GM12878 (cell line): ENCODE measurements around the gene ADRA2C. TPM values are rescaled to one million over a fixed set of nuclear protein-coding genes. Genes with fewer than 3 reads are reported as not detected.

Experiments
- ATAC-seq: fragments of 200-7000 bp; cut with Tn5 transposase; 3 replicates; pipeline ENCODE4 v1.9.1; 2020; ENCODE audit warnings: mild to moderate bottlenecking, moderate library complexity
- BruUV-seq: library from RNA; stranded (reverse); fragments of 400-500 nt; replicated peaks from 2 replicates; lab custom pipeline; 2021; lab: Mats Ljungman, UMichigan
- CTCF ChIA-PET: fragments of 300-600 bp; sonication (Branson Sonifier 250); formaldehyde crosslinking; extraction: SDS; loops from one replicate; lab custom pipeline; 2021; ENCODE audit warnings: inconsistent platforms; lab: Yijun Ruan, JAX
- POLR2A ChIA-PET: fragments of 350-600 bp; formaldehyde crosslinking; extraction: SDS; loops from one replicate; lab custom pipeline; 2021; ENCODE audit warnings: inconsistent platforms; lab: Charles Lee
- RAD21 ChIA-PET: fragments of 300-600 bp; sonication (Branson Sonifier 250); formaldehyde crosslinking; loops from one replicate; lab custom pipeline; 2023; ENCODE audit warnings: antibody characterized with exemption; ENCODE audit not compliant: unreplicated experiment; lab: Charles Lee
- SMC1A ChIA-PET: fragments of 300-600 bp; sonication (Branson Sonifier 250); formaldehyde crosslinking; loops from one replicate; lab custom pipeline; 2023; ENCODE audit not compliant: unreplicated experiment, uncharacterized antibody; lab: Charles Lee
- DNase-seq: peaks from one replicate; pipeline ENCODE4 v3.0.0-alpha.2; 2011; ENCODE audit warnings: low read depth, low spot score
- FAIRE-seq: peaks from 3 replicates; lab custom pipeline; 2011; peaks lifted over from hg19 to GRCh38; lab: Jason Lieb, UNC
- H2AFZ ChIP-seq: 2 replicates; pipeline ENCODE4 v1.6.0; 2011; ENCODE audit warnings: low read depth, low read length, control low read depth; ENCODE audit not compliant: control insufficient read depth
- H3K27ac ChIP-seq: 2 replicates; pipeline ENCODE4 v1.5.1; 2011; ENCODE audit warnings: control low read depth; ENCODE audit not compliant: control insufficient read depth, insufficient read depth
- H3K27me3 ChIP-seq, 2 experiments: replicated peaks in 1 of 2; 2 replicates each; pipeline versions ENCODE4 v1.6.0 to v1.6.1; 2011; ENCODE audit warnings: low read length in 1 of 2; ENCODE audit not compliant: control insufficient read depth in 2 of 2, insufficient read depth in 2 of 2
- H3K36me3 ChIP-seq, 2 experiments: 2 replicates each; pipeline ENCODE4 v1.5.1; 2011; ENCODE audit warnings: low read length in 1 of 2; ENCODE audit not compliant: control insufficient read depth in 2 of 2, insufficient read depth in 2 of 2
- H3K4me1 ChIP-seq: 2 replicates; pipeline ENCODE4 v1.6.1; 2011; ENCODE audit warnings: mild to moderate bottlenecking, low read length, moderate library complexity, mixed read lengths; ENCODE audit not compliant: control insufficient read depth, insufficient read depth
- H3K4me2 ChIP-seq: 2 replicates; pipeline ENCODE4 v1.6.0; 2011; ENCODE audit warnings: control low read depth; ENCODE audit not compliant: control insufficient read depth, insufficient read depth
- H3K4me3 ChIP-seq: fragments of 200-600 bp; sonication (generic); 2 replicates; pipeline ENCODE4 v1.5.1; 2016
- H3K79me2 ChIP-seq: 2 replicates; pipeline ENCODE4 v1.6.0; 2011; ENCODE audit warnings: low read length; ENCODE audit not compliant: control insufficient read depth, insufficient read depth
- H3K9ac ChIP-seq: 2 replicates; pipeline ENCODE4 v1.8.0; 2011; ENCODE audit warnings: low read length, control low read depth, mixed read lengths; ENCODE audit not compliant: control insufficient read depth, insufficient read depth
- H3K9me3 ChIP-seq: replicated peaks from 3 replicates; pipeline ENCODE4 v1.5.1; 2011; ENCODE audit warnings: mild to moderate bottlenecking, low read length; ENCODE audit not compliant: control insufficient read depth, insufficient read depth
- H4K20me1 ChIP-seq: 2 replicates; pipeline ENCODE4 v1.6.0; 2011; ENCODE audit not compliant: control insufficient read depth, insufficient read depth
- CBX5 ChIP-seq: sonication (generic); IDR thresholded peaks from 2 replicates; pipeline ENCODE4 v1.6.1; 2016; ENCODE audit warnings: low read depth, moderate library complexity, mild to moderate bottlenecking, inconsistent platforms
- CREM ChIP-seq: IDR thresholded peaks from 2 replicates; pipeline ENCODE4 v1.6.1; 2014; ENCODE audit warnings: antibody characterized with exemption, low read depth
- CUX1 ChIP-seq: IDR thresholded peaks from 2 replicates; pipeline ENCODE4 v1.6.1; 2012; ENCODE audit warnings: improper control_type of control experiment, low read depth, low read length; ENCODE audit not compliant: insufficient replicate concordance
- IKZF2 ChIP-seq, 2 experiments: fragments of 450-650 bp; IDR thresholded peaks; 2 replicates each; pipeline ENCODE4 v1.6.1; 2017; ENCODE audit warnings: mild to moderate bottlenecking in 2 of 2, moderate library complexity in 2 of 2
- RAD51 ChIP-seq: fragments of 450-650 bp; IDR thresholded peaks from 2 replicates; pipeline ENCODE4 v1.6.1; 2016; ENCODE audit warnings: moderate library complexity, mild to moderate bottlenecking, inconsistent platforms
- RUNX3 ChIP-seq: IDR thresholded peaks from 2 replicates; pipeline ENCODE4 v1.6.1; 2012; ENCODE audit warnings: low read length, inconsistent platforms
- SKIL ChIP-seq: fragments of 450-650 bp; IDR thresholded peaks from 2 replicates; pipeline ENCODE4 v1.6.1; 2017; ENCODE audit warnings: mild to moderate bottlenecking, low read depth, inconsistent platforms; ENCODE audit not compliant: poor library complexity, severe bottlenecking
- SPI1 ChIP-seq: IDR thresholded peaks from 2 replicates; pipeline ENCODE4 v1.6.1; 2011; ENCODE audit warnings: low read depth, mild to moderate bottlenecking, low read length, moderate library complexity, borderline replicate concordance; ENCODE audit not compliant: insufficient read depth
- SREBF1 ChIP-seq: IDR thresholded peaks from 2 replicates; pipeline ENCODE4 v1.6.1; 2012; ENCODE audit warnings: mild to moderate bottlenecking, low read length
- ZBED1 ChIP-seq: IDR thresholded peaks from 2 replicates; pipeline ENCODE4 v1.6.1; 2016; ENCODE audit warnings: borderline replicate concordance
- ZNF24 ChIP-seq: fragments of 450-650 bp; IDR thresholded peaks from 2 replicates; pipeline ENCODE4 v1.6.1; 2017; ENCODE audit warnings: antibody characterized with exemption, mild to moderate bottlenecking
- WGBS: methylation state at CpG from one replicate; pipeline ENCODE4 v1.1.6; 2016; ENCODE audit warnings: low lambda C conversion rate; ENCODE audit not compliant: insufficient replicate concordance, insufficient coverage; ENCODE audit errors: missing lambda C conversion rate; 5-methylcytosine and 5-hydroxymethylcytosine counted together
- in situ Hi-C: fragments of 300-500 bp; cut with MboI; formaldehyde crosslinking; loops from 9 replicates; pipeline ENCODE4 v1.14.3; 2018; ENCODE audit warnings: mixed read lengths
- intact Hi-C: fragments of 100-400 bp; cut with micrococcal nuclease; formaldehyde crosslinking; loops from one replicate; pipeline ENCODE4 v1.14.2; 2022; ENCODE audit not compliant: unreplicated experiment
- polyA plus RNA-seq, 11 experiments: library from polyadenylated mRNA; depleted of rRNA in 4 of 11; unstranded in 6 of 11; stranded (reverse) in 5 of 11; fragments of >200 nt; fragmentation: Nextera tagmentation in 4 of 11; fragmentation: Illumina TruSeq in 1 of 11; extraction: Ambion mirVana in 4 of 11; extraction: Trizol in 1 of 11; gene quantifications; 1 replicate in 1 of 11; 2 replicates in 10 of 11; pipeline versions ENCODE4 v1.2.1 to v1.2.3, GENCODE V29; 2011 to 2016; ENCODE audit warnings: inconsistent platforms in 2 of 11, missing spikeins in 2 of 11, low read depth in 1 of 11
- total RNA-seq, 4 experiments: library from RNA; depleted of rRNA in 3 of 4; stranded (reverse); fragments of >200 nt in 3 of 4; fragmentation: Illumina TruSeq in 1 of 4; extraction: Trizol in 1 of 4; gene quantifications; 2 replicates each; pipeline versions ENCODE4 v1.2.1 to v1.2.3, GENCODE V29; 2013 to 2021

Gene ADRA2C
- total and polyA plus RNA-seq, 10 of the 15 experiments (the other 5 are each of a cell fraction or from before 2014, with no cell fraction given) = 0.15 TPM; not detected in 9

- intact Hi-C loops (no loop called here), in situ Hi-C loops (no loop called here)
- no peaks in the 10 kb centered on the region for H3K79me2 ChIP-seq
- ChIA-PET CTCF (no interaction called here), POLR2A (no interaction called here), SMC1A (no interaction called here), RAD21 (no interaction called here)
- no TSS peak for BruUV-seq
- 0 out of 4 replicates have a peak, but pooled peaks cover 0 to 1% of the 10 kb centered on the region in 2 experiments for H3K27me3 ChIP-seq
- no peaks in the 10 kb centered on the region for H3K4me1 ChIP-seq
- no peak overlapping the region for H3K4me2 ChIP-seq
- H3K9ac ChIP-seq = no peak overlapping the region
- no peak overlapping the region for H3K27ac ChIP-seq
- H3K9me3 ChIP-seq = no peaks in the 10 kb centered on the region
- DNase-seq (no peak), FAIRE-seq (no peak), ATAC-seq (no peak)
- TF ChIP-seq ZNF24 (no peak), CREM (no peak), RAD51 (no peak)
- no peaks in the 10 kb centered on the region for H4K20me1 ChIP-seq
- no peak overlapping the region for H2AFZ ChIP-seq
- WGBS = 13% methylated on average over 8 of the region's 8 CpGs
- no peaks in the 10 kb centered on the region for H3K36me3 ChIP-seq
- no peak overlapping the region for H3K4me3 ChIP-seq
Measured at GRCh38 chr4:3801521-3801920, 35.3 kb downstream of the ADRA2C start.

GRCh38 chr4:3801931-3802550 lies 35.9 kb downstream of the ADRA2C start:
- Histone ChIP-seq H4K20me1 (no peaks in the 10 kb centered on the region), H3K9ac (no peak overlapping the region), H3K4me2 (no peak overlapping the region), H3K27ac (no peak overlapping the region), H3K36me3 (no peaks in the 10 kb centered on the region), H2AFZ (no peak overlapping the region), H3K79me2 (no peaks in the 10 kb centered on the region), H3K9me3 (no peaks in the 10 kb centered on the region), H3K27me3 (0 out of 4 replicates have a peak, but pooled peaks cover 0 to 1% of the 10 kb centered on the region in 2 experiments), H3K4me1 (no peaks in the 10 kb centered on the region), H3K4me3 (no peak overlapping the region)
- intact Hi-C loops (no loop called here), in situ Hi-C loops (no loop called here)
- ChIA-PET RAD21 (no interaction called here), CTCF (no interaction called here), POLR2A (no interaction called here), SMC1A (no interaction called here)
- BruUV-seq = no TSS peak
- FAIRE-seq = no peak
- no peak for DNase-seq
- 56% methylated on average over 12 of the region's 15 CpGs for WGBS
- ATAC-seq = no peak
- no peak for TF ChIP-seq ZBED1
- TF ChIP-seq RUNX3 = no peak
- TF ChIP-seq SPI1 = no peak
- no peak for TF ChIP-seq CUX1
- TF ChIP-seq SKIL = no peak
- TF ChIP-seq CBX5 = no peak
- no peak for TF ChIP-seq SREBF1
- no peak for TF ChIP-seq IKZF2 (IDR thresholded peaks at IDR 0.05)
